Measurements from ENCODE around the gene RELCH.

- TF ChIP-seq CTCF (IDR thresholded peaks at IDR 0.05) (no peak), REST (IDR thresholded peaks at IDR 0.05) (no peak), FOSB (CRISPR knock-in tag; IDR thresholded peaks at IDR 0.05) (no peak), SREBF2 (IDR thresholded peaks at IDR 0.05) (no peak), CEBPB (IDR thresholded peaks at IDR 0.05) (no peak), POLR2A (IDR thresholded peaks at IDR 0.05; ENCODE audit: low read length) (no peak), PBX3 (IDR thresholded peaks at IDR 0.05) (no peak), EP300 (IDR thresholded peaks at IDR 0.05) (no peak)
Observed at GRCh38 chr18:62151068-62151771, 35.8 kb upstream of the RELCH start.

Measured in A549 (cell line).